GM18502 (cell line): ENCODE results near the gene ASB2.

Source experiments
- ATAC-seq: cut with Tn5 transposase; IDR thresholded peaks from one replicate; pipeline ENCODE4 v1.9.1; 2021; ENCODE audit warnings: mild to moderate bottlenecking; ENCODE audit not compliant: unreplicated experiment, poor library complexity

The ASB2 gene

GRCh38 chr14:93936926-93937325 is 39.4 kb downstream of the ASB2 start:
- no peak for ATAC-seq

GRCh38 chr14:93936245-93936644 is 40.1 kb downstream of the ASB2 start:
- ATAC-seq = no peak

GRCh38 chr14:93935213-93935612 is 41.2 kb downstream of the ASB2 start:
- no peak for ATAC-seq

- no peak for ATAC-seq
These were observed 43.7 kb downstream of the ASB2 start for GRCh38 chr14:93932642-93933041.

- ATAC-seq = no peak
These were observed 45.4 kb downstream of the ASB2 start for GRCh38 chr14:93930989-93931307.

- no peak for ATAC-seq
These were observed 45.9 kb downstream of the ASB2 start for GRCh38 chr14:93930296-93930988.

- no peak for ATAC-seq
These were observed 46.7 kb downstream of the ASB2 start for GRCh38 chr14:93929657-93930056.

- ATAC-seq = no peak
These were observed 47.3 kb downstream of the ASB2 start for GRCh38 chr14:93929048-93929535.

- ATAC-seq = no peak
These were observed 48.0 kb downstream of the ASB2 start for GRCh38 chr14:93928184-93929047.

- ATAC-seq = no peak
These were observed 48.6 kb downstream of the ASB2 start for GRCh38 chr14:93927800-93928145.

- ATAC-seq = no peak
These were observed 49.2 kb downstream of the ASB2 start, which contains the start of gene FAM181A for GRCh38 chr14:93926873-93927799. TSS of gene FAM181A (plus strand) at chr14:93927344. CDS start at chr14:93928286, 942 bp downstream.

GRCh38 chr14:93926245-93926872 is 50.0 kb downstream of the ASB2 start:
- no peak for ATAC-seq

- ATAC-seq = no peak
These were observed 50.9 kb downstream of the ASB2 start for GRCh38 chr14:93925374-93925895.

GRCh38 chr14:93924592-93925355 is 51.6 kb downstream of the ASB2 start:
- no peak for ATAC-seq

GRCh38 chr14:93923626-93924025 is 52.7 kb downstream of the ASB2 start:
- no peak for ATAC-seq

- ATAC-seq = no peak
These were observed 55.2 kb downstream of the ASB2 start for GRCh38 chr14:93921001-93921806.

- no peak for ATAC-seq
These were observed 59.2 kb downstream of the ASB2 start for GRCh38 chr14:93917141-93917540.

- ATAC-seq = no peak
These were observed 59.9 kb downstream of the ASB2 start for GRCh38 chr14:93916498-93916897.
